Measurements from ENCODE around the gene MAP2K3.

Gene MAP2K3

GRCh38 chr17:21252796-21253645 is 31.5 kb upstream of the MAP2K3 start, which contains the start of gene NATD1:
Gene NATD1 (minus strand): TSS chr17:21253410. CDS start chr17:21253264, 146 bp downstream.
- TF ChIP-seq CTCF (IDR thresholded peaks at IDR 0.05), result no peak
- peak; percentile 89 for DNase-seq (ENCODE audit: low spot score)
- peak within 1 kb of the TSS; percentile 75 to 90 for H3K27ac ChIP-seq

GRCh38 chr17:21253646-21254441 is 30.7 kb upstream of the MAP2K3 start:
- TF ChIP-seq CTCF (IDR thresholded peaks at IDR 0.05), result no peak
- DNase-seq (ENCODE audit: low spot score), result no peak
- Histone ChIP-seq H3K4me3 (peak overlapping the region; percentile 84), H3K27ac (peak overlapping the region; percentile 6 to 90)

More at GRCh38 chr17:21252796-21253645, 31.5 kb upstream of the MAP2K3 start, which contains the start of gene NATD1:
- peak within 1 kb of the TSS; percentile 84 for H3K4me3 ChIP-seq

GRCh38 chr17:21258593-21258992 is 25.9 kb upstream of the MAP2K3 start:
- TF ChIP-seq CTCF (IDR thresholded peaks at IDR 0.05), result no peak
- Histone ChIP-seq H3K4me3 (no peak overlapping the region), H3K27ac (no peak overlapping the region)
- no peak for DNase-seq (ENCODE audit: low spot score)

- no peak overlapping the region for H3K27ac ChIP-seq
- no peak overlapping the region for H3K4me3 ChIP-seq
- no peak for TF ChIP-seq CTCF (IDR thresholded peaks at IDR 0.05)
Observed at GRCh38 chr17:21262259-21262993, 22.1 kb upstream of the MAP2K3 start.

GRCh38 chr17:21263376-21263775 is 21.1 kb upstream of the MAP2K3 start:
- DNase-seq (ENCODE audit: low spot score), result no peak
- Histone ChIP-seq H3K27ac (no peak overlapping the region), H3K4me3 (no peak overlapping the region)
- no peak for TF ChIP-seq CTCF (IDR thresholded peaks at IDR 0.05)

More at GRCh38 chr17:21262259-21262993, 22.1 kb upstream of the MAP2K3 start:
- DNase-seq (ENCODE audit: low spot score), result no peak

- no peak for DNase-seq (ENCODE audit: low spot score)
- no peak for TF ChIP-seq CTCF (IDR thresholded peaks at IDR 0.05)
- no peak overlapping the region for H3K27ac ChIP-seq
- no peak overlapping the region for H3K4me3 ChIP-seq
Observed at GRCh38 chr17:21268596-21269188, 15.8 kb upstream of the MAP2K3 start.
